Smooth muscle cell (in vitro differentiated cells): ENCODE measurements around the gene ACOX1. TPM values are rescaled to one million over a fixed set of nuclear protein-coding genes. Genes with fewer than 3 reads are reported as not detected.
"Not testable (repeated sequence)": the region's sequence is repeated elsewhere in the genome, so short reads cannot be mapped to it uniquely, and the experiment has no call there.

Experiments used
- DNase-seq: peaks from one replicate; lab custom pipeline; 2025; ENCODE audit not compliant: unreplicated experiment; lab: John Stamatoyannopoulos, UW
- H2AFZ ChIP-seq: fragments of 200-600 bp; sonication (generic); 2 replicates; pipeline ENCODE4 v1.6.0; 2016; ENCODE audit warnings: antibody characterized with exemption, low read depth, mild to moderate bottlenecking
- H3F3A ChIP-seq: fragments of 200-600 bp; sonication (generic); 2 replicates; pipeline ENCODE4 v1.6.0; 2017; ENCODE audit warnings: antibody characterized with exemption, low read depth
- H3K27ac ChIP-seq: fragments of 200-600 bp; sonication (generic); 2 replicates; pipeline ENCODE4 v1.5.1; 2016; ENCODE audit warnings: low read depth, mild to moderate bottlenecking
- H3K27me3 ChIP-seq: fragments of 200-600 bp; sonication (generic); 2 replicates; pipeline ENCODE4 v1.6.1; 2016; ENCODE audit warnings: low read depth, mild to moderate bottlenecking
- H3K36me3 ChIP-seq: fragments of 200-600 bp; sonication (generic); 2 replicates; pipeline ENCODE4 v1.5.1; 2016; ENCODE audit warnings: low read depth
- H3K4me1 ChIP-seq: fragments of 200-600 bp; sonication (generic); 2 replicates; pipeline ENCODE4 v1.5.1; 2016; ENCODE audit warnings: low read depth
- H3K4me2 ChIP-seq: fragments of 200-600 bp; sonication (generic); 2 replicates; pipeline ENCODE4 v1.6.0; 2016; ENCODE audit warnings: mild to moderate bottlenecking
- H3K4me3 ChIP-seq: fragments of 200-600 bp; sonication (generic); 2 replicates; pipeline ENCODE4 v1.5.1; 2016; ENCODE audit warnings: mild to moderate bottlenecking
- H3K79me2 ChIP-seq: fragments of 200-600 bp; sonication (generic); 2 replicates; pipeline ENCODE4 v1.6.0; 2016; ENCODE audit warnings: low read depth, mild to moderate bottlenecking
- H3K9ac ChIP-seq: fragments of 200-600 bp; sonication (generic); 2 replicates; pipeline ENCODE4 v1.6.0; 2016; ENCODE audit warnings: low read depth
- H3K9me3 ChIP-seq: fragments of 200-600 bp; sonication (generic); replicated peaks from 2 replicates; pipeline ENCODE4 v1.5.1; 2016; ENCODE audit warnings: low read depth
- H4K20me1 ChIP-seq: fragments of 200-600 bp; sonication (generic); 2 replicates; pipeline ENCODE4 v1.6.0; 2016; ENCODE audit warnings: low read depth
- WGBS: methylation state at CpG from one replicate; pipeline ENCODE4 v1.1.7; 2016; ENCODE audit warnings: low lambda C conversion rate; 5-methylcytosine and 5-hydroxymethylcytosine counted together
- polyA plus RNA-seq: library from polyadenylated mRNA; unstranded; fragments of >200 nt; fragmentation: Nextera tagmentation; extraction: Ambion mirVana; gene quantifications from 2 replicates; pipeline ENCODE4 v1.2.1, GENCODE V29; 2016
- total RNA-seq: library from RNA; depleted of rRNA; stranded (reverse); fragments of >200 nt; gene quantifications from 2 replicates; pipeline ENCODE4 v1.2.3, GENCODE V29; 2014
- TF ChIP-seq, protein P1 (sequence below): fragments of 200-600 bp; sonication (generic); IDR thresholded peaks from 2 replicates; pipeline ENCODE4 v1.5.1; 2017; ENCODE audit warnings: borderline replicate concordance, mild to moderate bottlenecking, antibody characterized with exemption; ENCODE audit not compliant: insufficient read depth, poor library complexity, severe bottlenecking

The ACOX1 gene
- total and polyA plus RNA-seq, 2 experiments from 2014 or later = 25.9 to 35.3 TPM

DNA sequence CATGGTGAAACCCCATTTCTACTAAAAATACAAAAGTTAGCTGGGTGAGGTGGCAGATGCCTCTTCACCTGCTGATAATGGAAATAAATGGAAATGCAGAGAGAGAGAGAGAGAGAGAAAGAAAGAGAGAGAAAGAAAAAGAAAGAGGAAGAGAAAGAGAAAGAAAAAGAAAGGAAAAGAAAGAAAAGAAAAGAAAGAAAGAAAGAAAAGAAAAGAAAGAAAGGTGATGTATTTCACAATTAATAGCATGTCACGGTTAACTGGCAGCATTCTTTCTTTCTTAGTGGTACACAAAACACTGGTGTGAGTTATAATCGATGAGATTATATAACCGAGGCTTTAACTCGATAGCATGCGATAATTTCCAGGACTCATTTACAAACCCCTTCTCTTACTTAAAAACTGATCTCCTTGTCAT is 3.2 kb downstream of the ACOX1 start:
- Histone ChIP-seq H3K36me3 (no peaks in the 10 kb centered on the region), H2AFZ (no peak overlapping the region), H3K9me3 (no peaks in the 10 kb centered on the region), H3K79me2 (peaks cover 73% of the 10 kb centered on the region), H3K4me2 (peak overlapping the region; percentile 85), H3F3A (peaks cover 11% of the 10 kb centered on the region), H3K4me3 (peak overlapping the region; percentile 74), H3K27ac (no peak overlapping the region), H3K27me3 (no peaks in the 10 kb centered on the region), H3K4me1 (no peaks in the 10 kb centered on the region), H4K20me1 (peaks cover 66% of the 10 kb centered on the region), H3K9ac (no peak overlapping the region)
- DNase-seq = no peak
- TF ChIP-seq, protein P1, sequence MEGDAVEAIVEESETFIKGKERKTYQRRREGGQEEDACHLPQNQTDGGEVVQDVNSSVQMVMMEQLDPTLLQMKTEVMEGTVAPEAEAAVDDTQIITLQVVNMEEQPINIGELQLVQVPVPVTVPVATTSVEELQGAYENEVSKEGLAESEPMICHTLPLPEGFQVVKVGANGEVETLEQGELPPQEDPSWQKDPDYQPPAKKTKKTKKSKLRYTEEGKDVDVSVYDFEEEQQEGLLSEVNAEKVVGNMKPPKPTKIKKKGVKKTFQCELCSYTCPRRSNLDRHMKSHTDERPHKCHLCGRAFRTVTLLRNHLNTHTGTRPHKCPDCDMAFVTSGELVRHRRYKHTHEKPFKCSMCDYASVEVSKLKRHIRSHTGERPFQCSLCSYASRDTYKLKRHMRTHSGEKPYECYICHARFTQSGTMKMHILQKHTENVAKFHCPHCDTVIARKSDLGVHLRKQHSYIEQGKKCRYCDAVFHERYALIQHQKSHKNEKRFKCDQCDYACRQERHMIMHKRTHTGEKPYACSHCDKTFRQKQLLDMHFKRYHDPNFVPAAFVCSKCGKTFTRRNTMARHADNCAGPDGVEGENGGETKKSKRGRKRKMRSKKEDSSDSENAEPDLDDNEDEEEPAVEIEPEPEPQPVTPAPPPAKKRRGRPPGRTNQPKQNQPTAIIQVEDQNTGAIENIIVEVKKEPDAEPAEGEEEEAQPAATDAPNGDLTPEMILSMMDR = no peak
- 91% methylated on average over 5 of the region's 5 CpGs for WGBS

DNA sequence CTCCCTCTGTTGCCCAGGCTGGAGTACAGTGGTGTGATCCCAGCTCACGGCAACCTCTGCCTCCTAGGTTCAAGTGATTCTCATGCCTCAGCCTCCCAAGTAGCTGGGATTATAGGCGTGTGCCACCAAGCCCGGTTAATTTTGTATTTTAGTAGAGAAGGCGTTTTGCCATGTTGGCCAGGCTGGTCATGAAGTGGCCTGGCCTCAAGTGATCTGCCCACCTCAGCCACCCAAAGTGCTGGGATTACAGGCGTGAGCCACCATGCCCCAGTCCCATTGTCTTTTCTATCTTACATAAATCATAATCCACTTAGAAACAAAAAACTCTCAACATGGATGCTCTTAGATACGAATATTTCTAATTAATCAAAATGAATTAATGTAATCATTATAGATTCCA is 3.8 kb downstream of the ACOX1 start:
- H3K4me1 ChIP-seq, H3K36me3 ChIP-seq, H3K27ac ChIP-seq, DNase-seq, H3F3A ChIP-seq, H3K9ac ChIP-seq, H3K9me3 ChIP-seq, H3K4me3 ChIP-seq, H2AFZ ChIP-seq, H3K27me3 ChIP-seq: not testable (repeated sequence)
- H3K4me2 ChIP-seq = peak overlapping the region; percentile 6
- H4K20me1 ChIP-seq = peaks cover 72% of the 10 kb centered on the region
- peaks cover 79% of the 10 kb centered on the region for H3K79me2 ChIP-seq
- 95% methylated on average over 6 of the region's 6 CpGs for WGBS

DNA sequence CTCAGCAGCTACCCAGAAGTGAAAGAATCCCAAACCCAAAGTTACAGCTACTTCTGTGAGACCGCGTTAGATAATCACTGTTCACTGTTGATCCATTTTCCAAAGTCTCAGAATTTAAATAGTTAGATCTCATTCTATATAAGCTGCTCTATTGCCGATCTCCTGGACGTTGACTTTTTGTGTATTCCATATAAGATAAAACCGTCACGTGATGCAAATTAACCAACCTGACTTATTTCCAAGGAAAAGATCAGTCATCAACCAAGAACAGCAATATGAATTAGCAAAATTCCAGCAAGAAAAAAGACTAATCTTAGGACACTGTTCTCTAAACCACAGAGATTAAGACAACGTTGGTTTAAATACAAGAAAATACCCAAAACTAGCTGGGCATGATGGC is 8.3 kb downstream of the ACOX1 start:
- Histone ChIP-seq H3K27me3 (no peaks in the 10 kb centered on the region), H3K36me3 (no peaks in the 10 kb centered on the region), H3K79me2 (peaks cover 92% of the 10 kb centered on the region), H3K4me3 (no peak overlapping the region), H3F3A (peaks cover 4% of the 10 kb centered on the region), H2AFZ (no peak overlapping the region), H3K27ac (no peak overlapping the region), H4K20me1 (peaks cover 93% of the 10 kb centered on the region), H3K4me2 (no peak overlapping the region), H3K4me1 (no peaks in the 10 kb centered on the region), H3K9ac (no peak overlapping the region), H3K9me3 (no peaks in the 10 kb centered on the region)
- WGBS = 85% methylated on average over 7 of the region's 7 CpGs
- DNase-seq = no peak
- TF ChIP-seq, protein P1 = no peak

DNA sequence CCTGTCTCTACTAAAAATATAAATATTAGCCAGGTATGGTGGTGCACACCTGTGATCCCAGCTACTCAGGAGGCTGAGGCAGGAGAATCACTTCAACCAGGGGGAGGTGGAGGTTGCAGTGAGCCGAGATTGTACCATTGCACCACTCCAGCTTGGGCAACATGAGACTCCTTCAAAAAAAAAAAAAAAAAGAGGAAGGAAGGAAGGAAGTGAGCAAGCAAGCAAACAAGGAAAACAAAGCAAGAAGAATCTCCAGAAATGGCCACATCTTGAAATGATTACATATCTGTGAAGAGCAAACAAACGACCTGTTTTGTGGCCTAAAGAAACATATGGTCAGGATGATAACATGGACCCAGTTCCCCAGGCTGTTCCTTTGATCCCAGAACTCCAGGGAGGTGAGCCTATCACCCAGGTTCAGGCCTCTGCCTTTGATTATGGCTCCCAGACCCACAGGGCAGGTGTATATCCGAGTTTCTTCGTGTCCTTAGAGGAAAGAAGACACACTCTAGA is 8.9 kb downstream of the ACOX1 start:
- WGBS = 81% methylated on average over 4 of the region's 4 CpGs
- H3F3A ChIP-seq = peaks cover 4% of the 10 kb centered on the region
- no peak overlapping the region for H2AFZ ChIP-seq
- no peaks in the 10 kb centered on the region for H3K9me3 ChIP-seq
- H3K9ac ChIP-seq = no peak overlapping the region
- H4K20me1 ChIP-seq = peaks cover 93% of the 10 kb centered on the region
- H3K4me3 ChIP-seq = no peak overlapping the region
- no peaks in the 10 kb centered on the region for H3K27me3 ChIP-seq
- H3K79me2 ChIP-seq = peaks cover 91% of the 10 kb centered on the region
- TF ChIP-seq, protein P1 = no peak
- H3K27ac ChIP-seq = no peak overlapping the region
- no peaks in the 10 kb centered on the region for H3K36me3 ChIP-seq
- H3K4me1 ChIP-seq = no peaks in the 10 kb centered on the region
- DNase-seq = no peak
- no peak overlapping the region for H3K4me2 ChIP-seq

DNA sequence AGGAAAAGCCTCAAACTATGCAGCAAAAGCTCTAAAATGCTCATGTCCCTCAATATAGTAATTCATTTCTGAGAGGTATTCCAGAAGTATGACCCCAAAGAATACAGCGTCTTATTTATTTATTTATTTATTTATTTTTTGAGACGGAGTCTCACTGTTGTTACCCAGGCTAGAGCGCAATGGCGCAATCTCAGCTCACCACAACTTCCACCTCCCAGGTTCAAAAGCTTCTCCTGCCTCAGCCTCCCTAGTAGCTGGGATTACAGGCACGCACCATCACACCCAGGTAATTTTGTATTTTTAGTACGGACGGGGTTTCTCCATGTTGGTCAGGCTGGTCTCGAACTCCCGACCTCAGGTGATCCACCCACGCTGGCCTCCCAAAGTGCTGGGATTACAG is 9.9 kb downstream of the ACOX1 start:
- Histone ChIP-seq H4K20me1 (peaks cover 95% of the 10 kb centered on the region), H3K79me2 (peaks cover 91% of the 10 kb centered on the region)
- H3K4me3 ChIP-seq, H3K27ac ChIP-seq, H3K36me3 ChIP-seq, H3K27me3 ChIP-seq, H3K4me1 ChIP-seq, H3K9ac ChIP-seq, H3K4me2 ChIP-seq, DNase-seq, H2AFZ ChIP-seq, H3K9me3 ChIP-seq, H3F3A ChIP-seq: not testable (repeated sequence)
- WGBS = 95% methylated on average over 10 of the region's 10 CpGs
